ENCODE data around the gene KCNQ2. TPM values are rescaled to one million over a fixed set of nuclear protein-coding genes. Genes with fewer than 3 reads are reported as not detected.

KCNQ2 gene
- total RNA-seq, 1 donor from 2014 or later, result 39.5 TPM

- Mint-ChIP-seq H3K27me3 (ENCODE audit: insufficient read depth, low read depth) (peaks cover 11% of the 10 kb centered on the region), H3K4me3 (no peak overlapping the region), H3K36me3 (peaks cover 3% of the 10 kb centered on the region), H3K27ac (no peak overlapping the region), H3K4me1 (peaks cover 7% of the 10 kb centered on the region), H3K9me3 (peaks cover 25% of the 10 kb centered on the region)
- DNase-seq (ENCODE audit: low spot score), result no peak
- H2AFZ ChIP-seq (replicated peaks), result no peak overlapping the region
- no peak for TF ChIP-seq EZH2phosphoT487 (IDR thresholded peaks at IDR 0.05)
- TF ChIP-seq CTCF (IDR thresholded peaks at IDR 0.05), result no peak
- no peak for TF ChIP-seq EZH2 (IDR thresholded peaks at IDR 0.05)
- H3K4me3 ChIP-seq, result no peak overlapping the region
- H3K36me3 ChIP-seq, result no peaks in the 10 kb centered on the region
- H3K27me3 ChIP-seq, result peaks cover 65% of the 10 kb centered on the region
- H3K9ac ChIP-seq, result no peak overlapping the region
- H3F3A ChIP-seq (ENCODE audit: low read depth), result peaks cover 6% of the 10 kb centered on the region
- H3K4me2 ChIP-seq, result no peak overlapping the region
- H3K4me1 ChIP-seq, result no peaks in the 10 kb centered on the region
- H3K9me3 ChIP-seq (ENCODE audit: low read depth), result no peaks in the 10 kb centered on the region
- no peaks in the 10 kb centered on the region for H3K79me2 ChIP-seq (ENCODE audit: low read depth)
- H4K20me1 ChIP-seq (ENCODE audit: low read depth), result peaks cover 3% of the 10 kb centered on the region
- no peak overlapping the region for H3K27ac ChIP-seq
Measured at GRCh38 chr20:63503524-63503923, 31.1 kb upstream of the KCNQ2 start.

GRCh38 chr20:63502671-63503172 is 30.3 kb upstream of the KCNQ2 start:
- H3K4me1 Mint-ChIP-seq, result peaks cover 7% of the 10 kb centered on the region
- TF ChIP-seq EZH2phosphoT487 (IDR thresholded peaks at IDR 0.05) (no peak), EZH2 (IDR thresholded peaks at IDR 0.05) (no peak), CTCF (IDR thresholded peaks at IDR 0.05) (no peak)
- Histone ChIP-seq H3K4me2 (no peak overlapping the region), H3K9ac (no peak overlapping the region), H2AFZ (replicated peaks) (no peak overlapping the region), H3K79me2 (ENCODE audit: low read depth) (no peaks in the 10 kb centered on the region), H3K36me3 (no peaks in the 10 kb centered on the region), H3K9me3 (ENCODE audit: low read depth) (no peaks in the 10 kb centered on the region), H3K4me1 (no peaks in the 10 kb centered on the region), H3F3A (ENCODE audit: low read depth) (peaks cover 6% of the 10 kb centered on the region), H3K27me3 (peaks cover 73% of the 10 kb centered on the region), H3K27ac (no peak overlapping the region), H4K20me1 (ENCODE audit: low read depth) (peaks cover 6% of the 10 kb centered on the region), H3K4me3 (no peak overlapping the region)
- no peak overlapping the region for H3K27ac Mint-ChIP-seq
- peaks cover 18% of the 10 kb centered on the region for H3K9me3 Mint-ChIP-seq
- DNase-seq (ENCODE audit: low spot score), result no peak
- H3K4me3 Mint-ChIP-seq, result no peak overlapping the region
- H3K27me3 Mint-ChIP-seq (ENCODE audit: insufficient read depth, low read depth), result peaks cover 13% of the 10 kb centered on the region
- no peaks in the 10 kb centered on the region for H3K36me3 Mint-ChIP-seq

GRCh38 chr20:63501818-63502670 is 29.6 kb upstream of the KCNQ2 start:
- H2AFZ ChIP-seq (replicated peaks), result no peak overlapping the region
- H3K27me3 Mint-ChIP-seq (ENCODE audit: insufficient read depth, low read depth), result peaks cover 19% of the 10 kb centered on the region

More at GRCh38 chr20:63501818-63502670, 29.6 kb upstream of the KCNQ2 start:
- H3F3A ChIP-seq (ENCODE audit: low read depth), result peaks cover 6% of the 10 kb centered on the region
- no peaks in the 10 kb centered on the region for H3K79me2 ChIP-seq (ENCODE audit: low read depth)
- H3K4me1 Mint-ChIP-seq, result peaks cover 8% of the 10 kb centered on the region
- H3K9me3 ChIP-seq (ENCODE audit: low read depth), result no peaks in the 10 kb centered on the region
- H3K4me1 ChIP-seq, result no peaks in the 10 kb centered on the region
- H3K36me3 Mint-ChIP-seq, result no peaks in the 10 kb centered on the region
- no peaks in the 10 kb centered on the region for H3K36me3 ChIP-seq
- no peak overlapping the region for H3K27ac Mint-ChIP-seq
- peak overlapping the region; percentile 22 for H3K4me2 ChIP-seq
- TF ChIP-seq CTCF (IDR thresholded peaks at IDR 0.05), result no peak
- TF ChIP-seq EZH2 (IDR thresholded peaks at IDR 0.05), result no peak
- TF ChIP-seq EZH2phosphoT487 (IDR thresholded peaks at IDR 0.05), result no peak
- no peak overlapping the region for H3K27ac ChIP-seq
- no peak overlapping the region for H3K9ac ChIP-seq
- peaks cover 17% of the 10 kb centered on the region for H3K9me3 Mint-ChIP-seq
- H3K27me3 ChIP-seq, result peaks cover 79% of the 10 kb centered on the region
- H3K4me3 Mint-ChIP-seq, result no peak overlapping the region
- H3K4me3 ChIP-seq, result no peak overlapping the region
- H4K20me1 ChIP-seq (ENCODE audit: low read depth), result peaks cover 13% of the 10 kb centered on the region
- peak; percentile 48 for DNase-seq (ENCODE audit: low spot score)
